Measurements from ENCODE around the gene ORAI2.
"Not testable (repeated sequence)": the region's sequence is repeated elsewhere in the genome, so short reads cannot be mapped to it uniquely, and the experiment has no call there.

The ORAI2 gene

GRCh38 chr7:102469972-102470825 lies 36.8 kb downstream of the ORAI2 start:
- DNase-seq (ENCODE audit: low read depth): no peak

GRCh38 chr7:102471791-102472125 lies 38.4 kb downstream of the ORAI2 start:
- DNase-seq (ENCODE audit: low read depth): no peak

GRCh38 chr7:102472126-102473041 lies 39.0 kb downstream of the ORAI2 start:
- DNase-seq (ENCODE audit: low read depth): no peak

- no peak for DNase-seq (ENCODE audit: low read depth)
Observed at GRCh38 chr7:102473271-102473991, 40.1 kb downstream of the ORAI2 start.

GRCh38 chr7:102474116-102474515 lies 40.7 kb downstream of the ORAI2 start:
- not testable (repeated sequence) for DNase-seq (ENCODE audit: low read depth)

GRCh38 chr7:102474736-102475435 lies 41.5 kb downstream of the ORAI2 start:
- not testable (repeated sequence) for DNase-seq (ENCODE audit: low read depth)

- peak; percentile 84 for DNase-seq (ENCODE audit: low read depth)
Observed at GRCh38 chr7:102478314-102479208, 45.2 kb downstream of the ORAI2 start, which contains the start of gene POLR2J. POLR2J (minus strand) TSS chr7:102478922; CDS start chr7:102478860, 62 bp downstream.

- DNase-seq (ENCODE audit: low read depth): not testable (repeated sequence)
Observed at GRCh38 chr7:102479209-102479584, 45.8 kb downstream of the ORAI2 start.

GRCh38 chr7:102479982-102480637 lies 46.7 kb downstream of the ORAI2 start:
- not testable (repeated sequence) for DNase-seq (ENCODE audit: low read depth)

GRCh38 chr7:102481962-102482361 lies 48.6 kb downstream of the ORAI2 start:
- DNase-seq (ENCODE audit: low read depth): not testable (repeated sequence)

GRCh38 chr7:102484317-102484716 lies 50.9 kb downstream of the ORAI2 start:
- not testable (repeated sequence) for DNase-seq (ENCODE audit: low read depth)

GRCh38 chr7:102490529-102491075 lies 57.2 kb downstream of the ORAI2 start:
- not testable (repeated sequence) for DNase-seq (ENCODE audit: low read depth)

GRCh38 chr7:102493220-102493935 lies 60.0 kb downstream of the ORAI2 start:
- not testable (repeated sequence) for DNase-seq (ENCODE audit: low read depth)

GRCh38 chr7:102494026-102494425 lies 60.7 kb downstream of the ORAI2 start:
- DNase-seq (ENCODE audit: low read depth): not testable (repeated sequence)

- not testable (repeated sequence) for DNase-seq (ENCODE audit: low read depth)
Observed at GRCh38 chr7:102494473-102495149, 61.2 kb downstream of the ORAI2 start.

GRCh38 chr7:102496861-102497260 lies 63.5 kb downstream of the ORAI2 start:
- DNase-seq (ENCODE audit: low read depth): not testable (repeated sequence)

- DNase-seq (ENCODE audit: low read depth): not testable (repeated sequence)
Observed at GRCh38 chr7:102497308-102497707, 63.9 kb downstream of the ORAI2 start.

- not testable (repeated sequence) for DNase-seq (ENCODE audit: low read depth)
Observed at GRCh38 chr7:102498321-102498720, 64.9 kb downstream of the ORAI2 start.

Data from stimulated activated CD4-positive, alpha-beta T cell treated with anti-CD3 and anti-CD28 coated beads, Interleukin-2, amount 100 ng/mL, for 4 hours (primary cell).